ENCODE results near the gene PEA15. TPM values are rescaled to one million over a fixed set of nuclear protein-coding genes. Genes with fewer than 3 reads are reported as not detected.

PEA15 gene
- total and polyA plus RNA-seq, 7 experiments from 2014 or later, result 4.7 to 38.6 (median 13.2) TPM

Other genes starting within 250 kb of the PEA15 start
- gene PIGM, start 173.4 kb upstream of the PEA15 start, total RNA-seq, result 10 to 100 TPM in 2 of 5 experiments, 1 to 10 TPM in 3; 4.0 to 11.4 (median 7.0) TPM
- 1 to 10 TPM; 4.1 to 5.0 TPM for gene PIGM, start 173.4 kb upstream of the PEA15 start, polyA plus RNA-seq
- gene KCNJ10, start 135.2 kb upstream of the PEA15 start, total RNA-seq, result under 1 TPM in 1 of 5 experiments, not detected in 4; 0.32 TPM
- gene KCNJ10, start 135.2 kb upstream of the PEA15 start, polyA plus RNA-seq, result under 1 TPM in 1 of 2 donors, not detected in 1; 0.29 TPM
- not detected for gene KCNJ9, start 123.8 kb upstream of the PEA15 start, total RNA-seq
- under 1 TPM; 0.06 to 0.08 TPM for gene KCNJ9, start 123.8 kb upstream of the PEA15 start, polyA plus RNA-seq
- gene IGSF8, start 106.8 kb upstream of the PEA15 start, total RNA-seq, result 10 to 100 TPM; 31.9 to 68.7 (median 44.8) TPM
- gene IGSF8, start 106.8 kb upstream of the PEA15 start, polyA plus RNA-seq, result 10 to 100 TPM; 38.6 to 60.9 TPM
- not detected for gene ATP1A2, start 89.6 kb upstream of the PEA15 start, total RNA-seq
- gene ATP1A2, start 89.6 kb upstream of the PEA15 start, polyA plus RNA-seq, result not detected
- gene ATP1A4, start 53.8 kb upstream of the PEA15 start, total RNA-seq, result under 1 TPM in 1 of 5 experiments, not detected in 4; 0.71 TPM
- not detected for gene ATP1A4, start 53.8 kb upstream of the PEA15 start, polyA plus RNA-seq
- 1 to 10 TPM in 1 of 5 experiments, not detected in 4; 1.1 TPM for gene CASQ1, start 14.8 kb upstream of the PEA15 start, total RNA-seq
- not detected for gene CASQ1, start 14.8 kb upstream of the PEA15 start, polyA plus RNA-seq
- gene DCAF8, start 57.2 kb downstream of the PEA15 start, total RNA-seq, result 100 to 1,000 TPM; 115 to 226 (median 176) TPM
- 10 to 100 TPM; 45.6 to 49.8 TPM for gene DCAF8, start 57.2 kb downstream of the PEA15 start, polyA plus RNA-seq
- gene PEX19, start 79.7 kb downstream of the PEA15 start, total RNA-seq, result 10 to 100 TPM; 37.9 to 66.1 (median 49.2) TPM
- gene PEX19, start 79.7 kb downstream of the PEA15 start, polyA plus RNA-seq, result 10 to 100 TPM; 55.6 to 56.4 TPM
- 100 to 1,000 TPM; 104 to 151 (median 118) TPM for gene COPA, start 137.9 kb downstream of the PEA15 start, total RNA-seq
- gene COPA, start 137.9 kb downstream of the PEA15 start, polyA plus RNA-seq, result 100 to 1,000 TPM; 101 to 156 TPM
- 10 to 100 TPM; 68.4 to 91.1 (median 73.5) TPM for gene NCSTN, start 138.0 kb downstream of the PEA15 start, total RNA-seq
- gene NCSTN, start 138.0 kb downstream of the PEA15 start, polyA plus RNA-seq, result 10 to 100 TPM; 69.2 to 85.3 TPM
- under 1 TPM; 0.11 to 0.58 (median 0.42) TPM for gene NHLH1, start 161.7 kb downstream of the PEA15 start, total RNA-seq
- gene NHLH1, start 161.7 kb downstream of the PEA15 start, polyA plus RNA-seq, result not detected
- gene VANGL2, start 195.2 kb downstream of the PEA15 start, total RNA-seq, result under 1 TPM in 2 of 5 experiments, not detected in 3; 0.05 to 0.13 TPM
- gene VANGL2, start 195.2 kb downstream of the PEA15 start, polyA plus RNA-seq, result not detected

All from naive thymus-derived CD4-positive, alpha-beta T cell (primary cell).